HepG2 (cell line): ENCODE data around the gene ROMO1. TPM values are rescaled to one million over a fixed set of nuclear protein-coding genes. Genes with fewer than 3 reads are reported as not detected.

Experiments
- ATRX ChIP-seq: sonication (generic); formaldehyde crosslinking; IDR thresholded peaks from 2 replicates; pipeline ENCODE4 v1.4.0; 2020; ENCODE audit warnings: missing genetic modification reagents, borderline replicate concordance
- HNRNPH1 ChIP-seq: fragments of 200-400 bp; formaldehyde crosslinking; optimal IDR thresholded peaks from 2 replicates; pipeline ENCODE3; 2017; ENCODE audit warnings: mild to moderate bottlenecking, low read depth, low read length
- NR3C1 ChIP-seq: sonication (generic); formaldehyde crosslinking; IDR thresholded peaks from 2 replicates; pipeline ENCODE4 v1.4.0; 2020; ENCODE audit warnings: missing genetic modification reagents
- POGZ ChIP-seq: sonication (generic); formaldehyde crosslinking; IDR thresholded peaks from 2 replicates; pipeline ENCODE4 v1.4.0; 2020; ENCODE audit warnings: mild to moderate bottlenecking, missing genetic modification reagents
- SETDB1 ChIP-seq: sonication (generic); formaldehyde crosslinking; IDR thresholded peaks from 2 replicates; pipeline ENCODE4 v1.5.1; 2020; ENCODE audit warnings: missing genetic modification reagents, mild to moderate bottlenecking, borderline replicate concordance
- THYN1 ChIP-seq: sonication (generic); formaldehyde crosslinking; IDR thresholded peaks from 2 replicates; pipeline ENCODE4 v1.8.1; 2023; ENCODE audit warnings: low read depth, mild to moderate bottlenecking, moderate library complexity, missing genetic modification reagents, borderline replicate concordance
- ZFX ChIP-seq: sonication (generic); formaldehyde crosslinking; IDR thresholded peaks from 2 replicates; pipeline ENCODE4 v1.4.0; 2020; ENCODE audit warnings: mild to moderate bottlenecking, low read depth, missing genetic modification reagents, moderate library complexity
- ZNF446 ChIP-seq: sonication (generic); formaldehyde crosslinking; IDR thresholded peaks from 2 replicates; pipeline ENCODE4 v1.5.0; 2020; ENCODE audit warnings: mild to moderate bottlenecking, missing genetic modification reagents
- ZNF468 ChIP-seq: sonication (generic); formaldehyde crosslinking; IDR thresholded peaks from 2 replicates; pipeline ENCODE4 v1.8.0; 2022; ENCODE audit warnings: mild to moderate bottlenecking, moderate library complexity, missing genetic modification reagents
- ZNF552 ChIP-seq: sonication (generic); formaldehyde crosslinking; IDR thresholded peaks from 2 replicates; pipeline ENCODE4 v1.9.0; 2022; ENCODE audit warnings: missing genetic modification reagents, mild to moderate bottlenecking, borderline replicate concordance
- polyA plus RNA-seq, 8 experiments: library from polyadenylated mRNA; depleted of rRNA in 3 of 8; stranded (reverse) in 7 of 8; unstranded in 1 of 8; fragments of >200 nt; fragmentation: Illumina TruSeq in 4 of 8; extraction: Trizol in 4 of 8; gene quantifications; 2 replicates each; pipeline versions ENCODE4 v1.2.1 to v1.2.3, GENCODE V29; 2011 to 2016; ENCODE audit warnings: low read depth in 4 of 8, missing spikeins in 1 of 8, mixed read lengths in 1 of 8; ENCODE audit not compliant: insufficient read depth in 1 of 8
- total RNA-seq, 5 experiments: library from RNA; depleted of rRNA; stranded (reverse); fragments of >200 nt; fragmentation: Illumina TruSeq; extraction: Trizol; gene quantifications; 2 replicates each; pipeline ENCODE4 v1.2.3, GENCODE V29; 2016; ENCODE audit warnings: low read depth in 1 of 5
- TF ChIP-seq, protein P1 (sequence below): sonication (generic); formaldehyde crosslinking; IDR thresholded peaks from 2 replicates; pipeline ENCODE4 v1.8.0; 2022; ENCODE audit warnings: low read depth, missing genetic modification reagents
- TF ChIP-seq, protein P2 (sequence below): sonication (generic); formaldehyde crosslinking; IDR thresholded peaks from 2 replicates; pipeline ENCODE4 v1.4.0; 2020; ENCODE audit warnings: missing genetic modification reagents
- TF ChIP-seq, protein P3 (sequence below): sonication (generic); formaldehyde crosslinking; IDR thresholded peaks from 2 replicates; pipeline ENCODE4 v1.4.0; 2020; ENCODE audit warnings: missing genetic modification reagents
- TF ChIP-seq, protein P4 (sequence below): sonication (generic); formaldehyde crosslinking; IDR thresholded peaks from 2 replicates; pipeline ENCODE4 v1.5.0; 2020; ENCODE audit warnings: mild to moderate bottlenecking, missing genetic modification reagents, borderline replicate concordance
- TF ChIP-seq, protein P5 (sequence below): sonication (generic); formaldehyde crosslinking; IDR thresholded peaks from 2 replicates; pipeline ENCODE4 v1.8.0; 2022; ENCODE audit warnings: mild to moderate bottlenecking, missing genetic modification reagents, moderate library complexity
- TF ChIP-seq, protein P6 (sequence below): IDR thresholded peaks from 2 replicates; pipeline ENCODE4 v1.6.1; 2016; ENCODE audit warnings: missing biosample characterization, missing genetic modification reagents, low read depth

Gene ROMO1
- total and polyA plus RNA-seq, 2 of the 13 experiments (the other 11 are each of a cell fraction or from before 2014, with no cell fraction given), result 636 to 755 TPM

DNA sequence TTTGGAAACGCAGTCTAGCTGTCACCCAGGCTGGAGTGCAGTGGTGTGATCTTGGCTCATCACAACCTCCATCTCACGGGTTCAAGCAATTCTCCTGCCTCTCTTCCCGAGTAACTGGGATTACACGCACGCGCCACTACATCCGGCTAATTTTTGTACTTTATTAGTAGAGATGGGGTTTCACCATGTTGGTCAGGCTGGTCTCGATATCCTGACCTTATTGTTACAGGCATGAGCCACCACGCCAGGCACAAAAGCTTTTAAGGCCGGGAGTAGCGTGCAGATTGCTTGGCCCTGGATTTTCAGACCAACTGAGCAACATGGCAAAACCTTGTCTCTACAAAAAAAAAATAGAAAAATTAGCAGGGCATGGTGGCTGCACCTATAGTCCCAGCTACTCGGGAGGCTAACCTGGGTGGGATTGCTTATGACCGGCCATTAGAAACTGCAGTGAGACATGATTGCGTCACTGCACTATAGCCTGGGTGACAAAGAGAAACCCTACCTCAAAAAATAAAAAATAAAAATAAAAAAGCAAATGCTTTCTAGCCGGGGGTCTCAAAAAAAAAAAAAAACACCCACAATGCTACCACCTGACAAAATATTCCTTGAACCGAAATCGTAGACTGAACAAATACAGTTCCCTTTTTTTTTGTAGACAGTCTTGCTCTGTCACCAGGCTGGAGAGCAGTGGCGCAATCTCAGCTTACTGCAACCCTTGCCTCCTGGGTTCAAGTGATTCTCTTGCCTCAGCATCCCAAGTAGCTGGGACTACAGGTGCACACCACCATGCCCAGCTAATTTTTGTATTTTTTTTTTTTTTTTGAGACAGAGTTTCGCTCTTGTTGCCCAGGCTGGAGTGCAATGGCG, 27.9 kb downstream of the ROMO1 start (continued):
- TF ChIP-seq, protein P1, sequence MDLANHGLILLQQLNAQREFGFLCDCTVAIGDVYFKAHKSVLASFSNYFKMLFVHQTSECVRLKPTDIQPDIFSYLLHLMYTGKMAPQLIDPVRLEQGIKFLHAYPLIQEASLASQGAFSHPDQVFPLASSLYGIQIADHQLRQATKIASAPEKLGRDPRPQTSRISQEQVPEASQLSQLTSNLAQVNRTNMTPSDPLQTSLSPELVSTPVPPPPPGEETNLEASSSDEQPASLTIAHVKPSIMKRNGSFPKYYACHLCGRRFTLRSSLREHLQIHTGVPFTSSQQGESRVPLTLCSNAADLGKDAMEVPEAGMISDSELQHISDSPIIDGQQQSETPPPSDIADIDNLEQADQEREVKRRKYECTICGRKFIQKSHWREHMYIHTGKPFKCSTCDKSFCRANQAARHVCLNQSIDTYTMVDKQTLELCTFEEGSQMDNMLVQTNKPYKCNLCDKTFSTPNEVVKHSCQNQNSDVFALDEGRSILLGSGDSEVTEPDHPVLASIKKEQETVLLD (CRISPR knock-in tag), result no peak
- TF ChIP-seq SETDB1 (CRISPR knock-in tag) (no peak), POGZ (CRISPR knock-in tag) (no peak), ZNF446 (CRISPR knock-in tag) (no peak), HNRNPH1 (peak; percentile 30), ZNF468 (CRISPR knock-in tag) (no peak), ATRX (CRISPR knock-in tag) (no peak), ZNF552 (CRISPR knock-in tag) (no peak), THYN1 (no peak), ZFX (CRISPR knock-in tag) (no peak), NR3C1 (CRISPR knock-in tag) (no peak)
- TF ChIP-seq, protein P2, sequence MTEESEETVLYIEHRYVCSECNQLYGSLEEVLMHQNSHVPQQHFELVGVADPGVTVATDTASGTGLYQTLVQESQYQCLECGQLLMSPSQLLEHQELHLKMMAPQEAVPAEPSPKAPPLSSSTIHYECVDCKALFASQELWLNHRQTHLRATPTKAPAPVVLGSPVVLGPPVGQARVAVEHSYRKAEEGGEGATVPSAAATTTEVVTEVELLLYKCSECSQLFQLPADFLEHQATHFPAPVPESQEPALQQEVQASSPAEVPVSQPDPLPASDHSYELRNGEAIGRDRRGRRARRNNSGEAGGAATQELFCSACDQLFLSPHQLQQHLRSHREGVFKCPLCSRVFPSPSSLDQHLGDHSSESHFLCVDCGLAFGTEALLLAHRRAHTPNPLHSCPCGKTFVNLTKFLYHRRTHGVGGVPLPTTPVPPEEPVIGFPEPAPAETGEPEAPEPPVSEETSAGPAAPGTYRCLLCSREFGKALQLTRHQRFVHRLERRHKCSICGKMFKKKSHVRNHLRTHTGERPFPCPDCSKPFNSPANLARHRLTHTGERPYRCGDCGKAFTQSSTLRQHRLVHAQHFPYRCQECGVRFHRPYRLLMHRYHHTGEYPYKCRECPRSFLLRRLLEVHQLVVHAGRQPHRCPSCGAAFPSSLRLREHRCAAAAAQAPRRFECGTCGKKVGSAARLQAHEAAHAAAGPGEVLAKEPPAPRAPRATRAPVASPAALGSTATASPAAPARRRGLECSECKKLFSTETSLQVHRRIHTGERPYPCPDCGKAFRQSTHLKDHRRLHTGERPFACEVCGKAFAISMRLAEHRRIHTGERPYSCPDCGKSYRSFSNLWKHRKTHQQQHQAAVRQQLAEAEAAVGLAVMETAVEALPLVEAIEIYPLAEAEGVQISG (CRISPR knock-in tag), result no peak
- TF ChIP-seq, protein P3, sequence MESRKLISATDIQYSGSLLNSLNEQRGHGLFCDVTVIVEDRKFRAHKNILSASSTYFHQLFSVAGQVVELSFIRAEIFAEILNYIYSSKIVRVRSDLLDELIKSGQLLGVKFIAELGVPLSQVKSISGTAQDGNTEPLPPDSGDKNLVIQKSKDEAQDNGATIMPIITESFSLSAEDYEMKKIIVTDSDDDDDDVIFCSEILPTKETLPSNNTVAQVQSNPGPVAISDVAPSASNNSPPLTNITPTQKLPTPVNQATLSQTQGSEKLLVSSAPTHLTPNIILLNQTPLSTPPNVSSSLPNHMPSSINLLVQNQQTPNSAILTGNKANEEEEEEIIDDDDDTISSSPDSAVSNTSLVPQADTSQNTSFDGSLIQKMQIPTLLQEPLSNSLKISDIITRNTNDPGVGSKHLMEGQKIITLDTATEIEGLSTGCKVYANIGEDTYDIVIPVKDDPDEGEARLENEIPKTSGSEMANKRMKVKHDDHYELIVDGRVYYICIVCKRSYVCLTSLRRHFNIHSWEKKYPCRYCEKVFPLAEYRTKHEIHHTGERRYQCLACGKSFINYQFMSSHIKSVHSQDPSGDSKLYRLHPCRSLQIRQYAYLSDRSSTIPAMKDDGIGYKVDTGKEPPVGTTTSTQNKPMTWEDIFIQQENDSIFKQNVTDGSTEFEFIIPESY (CRISPR knock-in tag), result 0 out of 2 replicates have a peak, but pooled peaks have one; percentile 34
- TF ChIP-seq, protein P4, sequence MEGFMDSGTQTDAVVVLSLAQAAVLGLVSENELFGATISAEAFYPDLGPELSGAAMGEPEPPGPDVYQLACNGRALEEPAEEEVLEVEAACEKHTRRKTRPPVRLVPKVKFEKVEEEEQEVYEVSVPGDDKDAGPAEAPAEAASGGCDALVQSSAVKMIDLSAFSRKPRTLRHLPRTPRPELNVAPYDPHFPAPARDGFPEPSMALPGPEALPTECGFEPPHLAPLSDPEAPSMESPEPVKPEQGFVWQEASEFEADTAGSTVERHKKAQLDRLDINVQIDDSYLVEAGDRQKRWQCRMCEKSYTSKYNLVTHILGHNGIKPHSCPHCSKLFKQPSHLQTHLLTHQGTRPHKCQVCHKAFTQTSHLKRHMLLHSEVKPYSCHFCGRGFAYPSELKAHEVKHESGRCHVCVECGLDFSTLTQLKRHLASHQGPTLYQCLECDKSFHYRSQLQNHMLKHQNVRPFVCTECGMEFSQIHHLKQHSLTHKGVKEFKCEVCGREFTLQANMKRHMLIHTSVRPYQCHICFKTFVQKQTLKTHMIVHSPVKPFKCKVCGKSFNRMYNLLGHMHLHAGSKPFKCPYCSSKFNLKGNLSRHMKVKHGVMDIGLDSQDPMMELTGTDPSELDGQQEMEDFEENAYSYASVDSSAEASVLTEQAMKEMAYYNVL (CRISPR knock-in tag), result no peak
- TF ChIP-seq, protein P5, sequence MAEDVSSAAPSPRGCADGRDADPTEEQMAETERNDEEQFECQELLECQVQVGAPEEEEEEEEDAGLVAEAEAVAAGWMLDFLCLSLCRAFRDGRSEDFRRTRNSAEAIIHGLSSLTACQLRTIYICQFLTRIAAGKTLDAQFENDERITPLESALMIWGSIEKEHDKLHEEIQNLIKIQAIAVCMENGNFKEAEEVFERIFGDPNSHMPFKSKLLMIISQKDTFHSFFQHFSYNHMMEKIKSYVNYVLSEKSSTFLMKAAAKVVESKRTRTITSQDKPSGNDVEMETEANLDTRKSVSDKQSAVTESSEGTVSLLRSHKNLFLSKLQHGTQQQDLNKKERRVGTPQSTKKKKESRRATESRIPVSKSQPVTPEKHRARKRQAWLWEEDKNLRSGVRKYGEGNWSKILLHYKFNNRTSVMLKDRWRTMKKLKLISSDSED (CRISPR knock-in tag), result no peak
- TF ChIP-seq, protein P6, sequence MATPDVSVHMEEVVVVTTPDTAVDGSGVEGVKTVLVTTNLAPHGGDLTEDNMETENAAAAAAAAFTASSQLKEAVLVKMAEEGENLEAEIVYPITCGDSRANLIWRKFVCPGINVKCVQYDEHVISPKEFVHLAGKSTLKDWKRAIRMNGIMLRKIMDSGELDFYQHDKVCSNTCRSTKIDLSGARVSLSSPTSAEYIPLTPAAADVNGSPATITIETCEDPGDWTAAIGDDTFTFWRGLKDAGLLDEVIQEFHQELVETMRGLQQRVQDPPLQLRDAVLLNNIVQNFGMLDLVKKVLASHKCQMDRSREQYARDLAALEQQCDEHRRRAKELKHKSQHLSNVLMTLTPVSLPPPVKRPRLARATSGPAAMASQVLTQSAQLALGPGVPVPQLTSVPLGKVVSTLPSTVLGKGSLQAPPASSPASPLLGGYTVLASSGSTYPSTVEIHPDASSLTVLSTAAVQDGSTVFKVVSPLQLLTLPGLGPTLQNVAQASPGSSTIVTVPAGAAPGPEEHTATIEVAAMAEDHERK, result no peak
